Vagina (tissue), 2 donors: Measurements from ENCODE around the gene GNE. TPM values are rescaled to one million over a fixed set of nuclear protein-coding genes. Genes with fewer than 3 reads are reported as not detected.
"Not testable (repeated sequence)": the region's sequence is repeated elsewhere in the genome, so short reads cannot be mapped to it uniquely, and the experiment has no call there.

ENCODE experiments used
- DNase-seq, 2 donors: peaks; one replicate each; pipeline ENCODE4 v3.0.0-alpha.2; 2017; ENCODE audit errors: extremely low spot score in 2 of 2
- H3K27ac ChIP-seq: fragments of 200-600 bp; sonication (generic); one replicate; pipeline ENCODE4 v1.5.1; 2019
- H3K27me3 ChIP-seq: fragments of 200-600 bp; sonication (generic); one replicate; pipeline ENCODE4 v1.5.1; 2019
- H3K36me3 ChIP-seq, 2 donors: fragments of 200-600 bp; sonication (generic); one replicate each; pipeline ENCODE4 v1.5.1; 2017 to 2019
- H3K4me1 ChIP-seq: fragments of 200-600 bp; sonication (generic); one replicate; pipeline ENCODE4 v1.5.1; 2019
- H3K4me3 ChIP-seq, 2 donors: fragments of 200-600 bp; sonication (generic); 1 replicate in 1 of 2; 2 replicates in 1 of 2; pipeline ENCODE4 v1.5.1; 2016 to 2019
- H3K9me3 ChIP-seq: fragments of 200-600 bp; sonication (generic); one replicate; pipeline ENCODE4 v1.5.1; 2019
- POLR2A ChIP-seq, 2 donors: fragments of 450-650 bp; IDR thresholded peaks; one replicate each; pipeline ENCODE4 v1.6.1; 2017; ENCODE audit warnings: antibody characterized with exemption in 2 of 2, mild to moderate bottlenecking in 2 of 2, moderate library complexity in 2 of 2
- POLR2AphosphoS5 ChIP-seq, 2 donors: sonication (generic); formaldehyde crosslinking; IDR thresholded peaks; one replicate each; pipeline ENCODE4 v1.9.0; 2017; ENCODE audit warnings: antibody characterized with exemption in 2 of 2, mild to moderate bottlenecking in 2 of 2, low read depth in 1 of 2; ENCODE audit not compliant: insufficient read depth in 1 of 2
- intact Hi-C: fragments of 100-400 bp; cut with DNase I; formaldehyde crosslinking; loops from one replicate; pipeline ENCODE4 v1.15.1; 2023
- total RNA-seq: library from RNA; depleted of rRNA; stranded (reverse); fragments of >200 nt; gene quantifications from one replicate; pipeline ENCODE4 v1.2.3, GENCODE V29; 2016
- TF ChIP-seq, protein P1 (sequence below), 3 experiments: fragments of 450-650 bp in 2 of 3; fragments of 200-600 bp in 1 of 3; sonication (generic) in 1 of 3; IDR thresholded peaks; one replicate each; pipeline ENCODE4 v1.5.1; 2017 to 2019; ENCODE audit warnings: antibody characterized with exemption in 3 of 3, mild to moderate bottlenecking in 2 of 3, moderate library complexity in 2 of 3

Gene GNE
- total RNA-seq, 1 donor from 2014 or later, result 16.0 TPM

DNA sequence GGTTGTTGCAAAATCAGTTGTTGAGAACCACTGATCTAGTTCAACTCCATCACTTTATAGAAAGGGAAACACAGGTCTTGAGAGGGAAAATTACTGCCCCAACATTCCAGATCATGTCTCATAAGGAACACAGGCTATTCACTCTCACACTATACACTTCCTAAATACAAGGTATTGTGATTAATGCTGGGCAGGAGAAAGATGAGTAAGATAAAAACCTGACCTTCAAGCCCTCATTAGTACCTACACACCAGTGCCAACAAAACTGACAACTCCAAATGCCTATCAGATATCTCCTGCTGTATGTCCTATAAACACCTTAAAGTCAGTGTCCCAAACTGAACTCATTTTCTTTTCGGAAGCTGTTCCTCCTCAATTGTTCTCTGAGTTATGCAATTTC is 8.2 kb downstream of the GNE start:
- Histone ChIP-seq H3K9me3 (no peaks in the 10 kb centered on the region), H3K4me3 (no peak overlapping the region), H3K36me3 (peaks cover 3 to 5% of the 10 kb centered on the region in 2 donors), H3K4me1 (peaks cover 29% of the 10 kb centered on the region), H3K27ac (no peak overlapping the region), H3K27me3 (no peaks in the 10 kb centered on the region)
- DNase-seq, result no peak
- intact Hi-C loops, result no loop called here
- peak in 1 of 2 donors; percentile 18 for TF ChIP-seq POLR2AphosphoS5 (IDR thresholded peaks at IDR 0.05; ENCODE audit: insufficient read depth in 1 of 2, low read depth in 1 of 2)
- TF ChIP-seq, protein P1, sequence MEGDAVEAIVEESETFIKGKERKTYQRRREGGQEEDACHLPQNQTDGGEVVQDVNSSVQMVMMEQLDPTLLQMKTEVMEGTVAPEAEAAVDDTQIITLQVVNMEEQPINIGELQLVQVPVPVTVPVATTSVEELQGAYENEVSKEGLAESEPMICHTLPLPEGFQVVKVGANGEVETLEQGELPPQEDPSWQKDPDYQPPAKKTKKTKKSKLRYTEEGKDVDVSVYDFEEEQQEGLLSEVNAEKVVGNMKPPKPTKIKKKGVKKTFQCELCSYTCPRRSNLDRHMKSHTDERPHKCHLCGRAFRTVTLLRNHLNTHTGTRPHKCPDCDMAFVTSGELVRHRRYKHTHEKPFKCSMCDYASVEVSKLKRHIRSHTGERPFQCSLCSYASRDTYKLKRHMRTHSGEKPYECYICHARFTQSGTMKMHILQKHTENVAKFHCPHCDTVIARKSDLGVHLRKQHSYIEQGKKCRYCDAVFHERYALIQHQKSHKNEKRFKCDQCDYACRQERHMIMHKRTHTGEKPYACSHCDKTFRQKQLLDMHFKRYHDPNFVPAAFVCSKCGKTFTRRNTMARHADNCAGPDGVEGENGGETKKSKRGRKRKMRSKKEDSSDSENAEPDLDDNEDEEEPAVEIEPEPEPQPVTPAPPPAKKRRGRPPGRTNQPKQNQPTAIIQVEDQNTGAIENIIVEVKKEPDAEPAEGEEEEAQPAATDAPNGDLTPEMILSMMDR (IDR thresholded peaks at IDR 0.05), result no peak

- no peak for DNase-seq
- Histone ChIP-seq H3K4me1 (peaks cover 29% of the 10 kb centered on the region), H3K36me3 (peaks cover 3 to 6% of the 10 kb centered on the region in 2 donors), H3K27ac (no peak overlapping the region), H3K4me3 (no peak overlapping the region), H3K9me3 (no peaks in the 10 kb centered on the region), H3K27me3 (no peaks in the 10 kb centered on the region)
- TF ChIP-seq POLR2AphosphoS5 (IDR thresholded peaks at IDR 0.05; ENCODE audit: insufficient read depth in 1 of 2, low read depth in 1 of 2) (no peak), POLR2A (IDR thresholded peaks at IDR 0.05) (no peak)
- TF ChIP-seq, protein P1 (IDR thresholded peaks at IDR 0.05), result no peak
- intact Hi-C loops, result no loop called here
Measured at GRCh38 chr9:36249189-36249588, 9.1 kb downstream of the GNE start.

GRCh38 chr9:36248061-36248460 is 10.2 kb downstream of the GNE start:
- H3K9me3 ChIP-seq, H3K27me3 ChIP-seq, intact Hi-C loops, H3K36me3 ChIP-seq, H3K27ac ChIP-seq, DNase-seq, H3K4me3 ChIP-seq: not testable (repeated sequence)
- peaks cover 23% of the 10 kb centered on the region for H3K4me1 ChIP-seq

GRCh38 chr9:36247356-36247755 is 10.9 kb downstream of the GNE start:
- H3K4me3 ChIP-seq, result no peak overlapping the region
- no peak overlapping the region for H3K27ac ChIP-seq
- intact Hi-C loops, result no loop called here
- H3K27me3 ChIP-seq, result no peaks in the 10 kb centered on the region
- TF ChIP-seq POLR2A (IDR thresholded peaks at IDR 0.05) (no peak), POLR2AphosphoS5 (IDR thresholded peaks at IDR 0.05; ENCODE audit: insufficient read depth in 1 of 2, low read depth in 1 of 2) (no peak)
- TF ChIP-seq, protein P1 (IDR thresholded peaks at IDR 0.05), result no peak
- peaks cover 3 to 17% of the 10 kb centered on the region in 2 donors for H3K36me3 ChIP-seq
- H3K4me1 ChIP-seq, result peaks cover 23% of the 10 kb centered on the region
- DNase-seq, result no peak
- H3K9me3 ChIP-seq, result no peaks in the 10 kb centered on the region

- DNase-seq, result no peak
- no peak overlapping the region for H3K4me3 ChIP-seq
- peaks cover 10% of the 10 kb centered on the region for H3K4me1 ChIP-seq
- intact Hi-C loops, result no loop called here
- H3K27me3 ChIP-seq, result no peaks in the 10 kb centered on the region
- no peak for TF ChIP-seq POLR2A (IDR thresholded peaks at IDR 0.05)
- no peak for TF ChIP-seq POLR2AphosphoS5 (IDR thresholded peaks at IDR 0.05; ENCODE audit: insufficient read depth in 1 of 2, low read depth in 1 of 2)
- TF ChIP-seq, protein P1 (IDR thresholded peaks at IDR 0.05), result no peak
- no peaks in the 10 kb centered on the region for H3K9me3 ChIP-seq
- no peak overlapping the region for H3K27ac ChIP-seq
- peaks cover 3 to 18% of the 10 kb centered on the region in 2 donors for H3K36me3 ChIP-seq
Measured at GRCh38 chr9:36245906-36246305, 12.3 kb downstream of the GNE start.

DNA sequence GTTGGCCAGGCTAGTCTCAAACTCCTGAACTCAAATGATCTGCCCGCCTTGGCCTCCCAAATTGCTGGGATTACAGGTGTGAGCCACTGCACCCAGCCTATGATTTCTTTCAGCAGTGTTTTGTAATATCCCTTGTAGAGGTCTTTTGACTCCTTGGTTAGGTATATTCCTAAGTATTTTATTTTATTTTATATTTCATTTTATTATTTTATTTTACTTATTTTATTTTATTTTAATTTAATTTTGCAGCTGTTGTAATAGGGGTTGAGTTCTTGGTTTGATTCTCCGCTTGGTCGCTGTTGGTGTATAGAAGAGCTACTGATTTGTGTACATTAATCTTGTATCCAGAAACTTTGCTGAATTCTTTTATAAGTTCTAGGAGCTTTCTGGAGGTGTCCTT is 18.6 kb downstream of the GNE start:
- H3K27me3 ChIP-seq, intact Hi-C loops: not testable (repeated sequence)
- peaks cover 0 to 27% of the 10 kb centered on the region in 2 donors for H3K36me3 ChIP-seq

DNA sequence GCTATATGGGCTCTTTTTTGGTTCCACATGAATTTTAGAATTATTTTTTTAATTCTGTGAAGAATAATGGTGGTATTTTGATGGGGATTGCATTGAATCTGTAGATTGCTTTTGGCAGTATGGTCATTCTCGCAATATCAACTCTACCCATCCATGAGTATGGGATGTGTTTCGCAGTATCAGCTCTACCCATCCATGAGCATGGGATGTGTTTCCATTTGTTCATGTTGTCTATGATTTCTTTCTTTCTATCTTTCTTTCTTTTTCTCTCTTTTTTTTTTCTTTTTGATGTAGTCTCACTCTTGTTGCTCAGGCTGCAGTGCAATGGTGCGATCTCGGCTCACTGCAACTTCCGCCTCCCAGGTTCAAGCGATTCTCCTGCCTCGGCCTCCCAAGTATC is 19.0 kb downstream of the GNE start:
- DNase-seq, H3K27ac ChIP-seq, H3K4me1 ChIP-seq, H3K4me3 ChIP-seq, intact Hi-C loops, H3K9me3 ChIP-seq, H3K27me3 ChIP-seq: not testable (repeated sequence)
- peaks cover 0 to 31% of the 10 kb centered on the region in 2 donors for H3K36me3 ChIP-seq

More for the DNA sequence above, 18.6 kb downstream of the GNE start:
- H3K4me3 ChIP-seq, DNase-seq, H3K27ac ChIP-seq, H3K4me1 ChIP-seq, H3K9me3 ChIP-seq: not testable (repeated sequence)
